ENCODE results near the gene ACTN4.
A peak's percentile ranks its signal among the peaks of the same experiment; 100 is the strongest.

Gene ACTN4

DNA sequence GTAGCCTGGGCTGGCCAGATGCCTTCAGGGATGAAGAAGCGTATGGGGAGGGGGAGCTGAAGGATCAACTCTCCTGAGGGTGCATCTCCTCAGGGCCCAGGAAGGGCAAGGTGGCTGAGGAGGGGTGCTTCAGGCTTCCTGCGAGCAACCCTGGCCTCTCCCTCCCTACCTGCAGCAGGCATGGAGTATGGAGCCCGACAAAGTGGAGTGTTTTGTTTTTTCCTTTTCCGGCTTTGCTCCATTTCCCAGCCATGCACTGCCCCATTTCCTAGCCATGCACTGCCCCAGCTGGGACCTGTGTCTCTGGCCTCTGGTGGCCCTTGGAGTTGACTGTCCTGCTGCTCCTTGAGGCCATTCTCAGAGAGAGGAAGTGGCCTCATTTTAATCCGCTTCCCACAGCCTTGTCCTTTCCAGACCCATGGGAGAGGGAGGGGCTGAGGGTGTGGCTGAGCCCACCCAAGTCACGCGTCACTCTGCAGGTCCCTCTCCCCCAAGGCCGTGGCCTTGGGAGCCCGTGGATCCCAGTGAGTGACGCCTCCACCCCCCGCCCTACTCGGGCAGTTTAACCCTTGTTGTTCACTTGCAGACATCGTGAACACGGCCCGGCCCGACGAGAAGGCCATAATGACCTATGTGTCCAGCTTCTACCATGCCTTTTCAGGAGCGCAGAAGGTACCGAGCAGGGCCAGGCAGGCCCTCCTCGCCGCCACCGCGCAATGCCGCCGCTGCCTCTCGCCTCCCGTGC is 62.4 kb downstream of the ACTN4 start:
- peak; percentile 7 for DNase-seq (ENCODE audit: low spot score)

DNA sequence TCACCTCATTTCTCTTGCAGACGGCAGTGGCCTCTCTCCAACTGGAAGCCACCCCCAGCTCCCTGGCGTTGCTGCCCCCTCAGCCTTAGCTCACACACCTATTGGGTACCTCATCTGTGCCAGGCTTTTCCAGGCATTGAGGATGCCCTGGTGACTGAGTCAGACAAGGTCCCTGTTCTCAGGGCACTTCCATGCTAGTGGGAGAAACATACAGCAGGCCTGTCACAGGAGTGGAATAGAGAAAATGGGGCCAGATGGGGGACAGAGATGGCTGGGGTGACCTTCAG is 62.9 kb downstream of the ACTN4 start:
- DNase-seq (ENCODE audit: low spot score) = peak; percentile 14

DNA sequence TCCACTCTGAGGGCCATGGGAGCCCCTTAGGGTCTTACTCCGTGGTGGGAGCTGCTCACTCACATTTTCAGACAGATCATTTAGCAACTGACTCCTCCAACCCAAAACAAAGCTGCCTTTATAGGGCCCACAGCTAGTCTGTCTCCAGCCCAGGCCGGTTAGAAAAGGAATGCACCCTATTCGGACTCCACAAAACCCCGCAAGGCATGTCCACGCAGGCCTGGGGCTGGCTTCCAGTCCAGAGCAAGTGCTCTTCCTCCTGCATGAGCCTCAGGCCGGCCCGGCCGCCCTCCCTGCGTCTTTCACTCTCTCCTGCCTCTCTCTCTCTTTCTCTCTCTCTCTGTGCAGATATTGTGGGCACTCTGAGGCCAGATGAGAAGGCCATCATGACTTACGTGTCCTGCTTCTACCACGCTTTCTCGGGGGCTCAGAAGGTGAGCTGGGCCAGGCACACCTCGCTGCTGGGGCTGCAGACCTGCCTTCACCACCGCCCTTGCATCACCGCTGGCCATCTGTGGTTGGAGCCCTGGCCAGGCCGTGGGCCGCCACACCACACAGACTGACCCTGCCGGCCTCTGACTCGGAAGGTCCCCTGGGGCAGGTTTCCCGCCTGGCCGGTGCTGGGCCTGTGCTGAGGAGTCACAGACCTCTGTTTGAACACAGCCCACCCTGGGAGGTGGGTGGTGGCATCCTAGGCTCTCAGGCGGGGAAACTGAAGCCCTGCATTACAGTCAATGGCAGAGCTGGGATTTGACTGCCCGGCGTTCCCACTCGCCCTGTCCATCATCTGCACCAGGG is 63.7 kb downstream of the ACTN4 start:
- no peak for DNase-seq (ENCODE audit: low spot score)

- DNase-seq (ENCODE audit: low spot score) = peak; percentile 96
These were observed 64.3 kb downstream of the ACTN4 start for GRCh38 chr19:38711726-38712153.

DNA sequence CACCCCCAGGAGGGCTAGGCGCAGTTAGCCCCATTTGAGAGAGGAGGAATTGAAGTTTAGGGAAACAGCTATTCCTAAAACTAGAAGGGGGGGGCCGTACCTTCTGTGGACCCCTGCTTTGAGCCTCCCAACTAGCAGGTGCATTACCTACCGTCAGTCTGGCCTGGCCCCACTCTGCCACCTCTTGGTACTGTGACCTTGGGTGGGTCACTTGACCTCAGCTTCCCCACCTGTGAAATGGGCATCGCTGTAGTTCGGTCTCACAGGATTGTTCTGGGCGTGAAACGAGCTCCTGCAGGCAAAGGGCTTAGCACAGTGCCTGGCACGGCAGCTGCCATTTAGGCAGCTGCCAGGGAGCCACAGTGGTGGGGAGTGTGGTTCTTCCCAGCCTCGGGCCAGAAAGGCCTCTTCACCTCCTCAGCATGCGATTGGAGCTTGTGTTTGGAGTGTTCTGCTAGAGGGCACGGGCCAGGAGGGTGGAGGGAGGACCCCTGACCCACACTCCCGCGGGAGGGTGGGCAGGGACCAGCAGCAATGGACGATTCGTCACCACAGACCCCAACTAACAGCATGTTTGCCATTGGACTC is 64.8 kb downstream of the ACTN4 start:
- DNase-seq (ENCODE audit: low spot score) = no peak

DNA sequence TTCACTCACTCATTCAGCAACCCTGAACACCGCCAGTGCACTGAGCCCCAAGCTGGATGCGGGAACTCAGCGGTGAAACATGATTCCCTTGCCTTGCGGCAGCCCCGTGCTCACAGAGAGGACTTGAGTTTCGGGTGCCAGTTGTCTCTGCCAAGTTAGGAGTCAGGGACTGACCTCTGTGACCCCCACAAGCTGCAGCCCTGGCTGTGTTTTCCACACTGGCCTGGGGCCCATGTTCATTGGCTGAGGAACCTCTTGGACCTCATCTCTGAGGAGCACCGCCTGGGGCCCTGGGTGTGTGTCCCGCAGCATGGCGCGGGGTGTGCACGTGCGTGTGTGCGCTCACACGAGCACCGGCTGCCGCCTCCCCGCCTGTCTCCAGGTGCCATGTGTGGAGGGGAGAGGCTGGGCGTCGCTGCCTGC is 65.8 kb downstream of the ACTN4 start:
- peak; percentile 55 for DNase-seq (ENCODE audit: low spot score)

- no peak for DNase-seq (ENCODE audit: low spot score)
These were observed 66.4 kb downstream of the ACTN4 start for GRCh38 chr19:38713865-38714264.

DNA sequence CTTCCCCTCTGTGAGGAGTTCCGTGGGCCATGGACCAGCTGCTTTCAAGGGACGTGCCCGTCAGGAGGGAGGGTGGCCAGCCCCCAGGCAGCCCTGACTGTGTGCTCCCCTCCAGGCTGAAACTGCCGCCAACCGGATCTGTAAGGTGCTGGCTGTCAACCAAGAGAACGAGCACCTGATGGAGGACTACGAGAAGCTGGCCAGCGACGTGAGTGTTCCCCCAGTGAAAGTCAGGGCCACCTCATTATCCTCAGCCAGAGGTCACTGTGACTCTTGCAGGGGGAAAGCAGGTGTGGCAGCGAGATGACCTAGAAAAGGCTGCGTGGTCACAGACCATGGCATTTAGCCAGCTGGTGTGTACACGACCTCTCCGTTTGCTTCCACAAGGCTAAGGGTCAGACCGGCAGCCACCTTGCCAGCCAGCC is 66.9 kb downstream of the ACTN4 start:
- DNase-seq (ENCODE audit: low spot score) = no peak

DNA sequence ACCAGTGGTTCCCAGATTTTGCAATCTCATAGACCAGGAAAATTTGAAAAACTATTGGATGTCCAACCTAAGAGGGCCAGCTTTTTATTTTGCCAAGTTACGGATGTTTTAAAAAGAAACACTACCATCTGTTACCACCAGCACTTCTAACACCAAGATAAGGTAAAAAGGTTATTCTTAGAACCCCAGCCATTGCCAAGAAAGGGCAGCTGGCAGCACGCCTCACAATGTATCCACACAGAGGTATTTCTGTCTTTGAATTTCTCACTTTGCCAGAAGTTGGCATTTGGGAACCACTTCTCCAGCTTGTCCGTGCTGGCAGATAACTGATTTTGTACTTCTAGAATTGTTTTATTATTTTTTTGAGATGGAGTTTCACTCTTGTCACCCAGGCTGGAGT is 68.1 kb downstream of the ACTN4 start:
- no peak for DNase-seq (ENCODE audit: low spot score)

DNA sequence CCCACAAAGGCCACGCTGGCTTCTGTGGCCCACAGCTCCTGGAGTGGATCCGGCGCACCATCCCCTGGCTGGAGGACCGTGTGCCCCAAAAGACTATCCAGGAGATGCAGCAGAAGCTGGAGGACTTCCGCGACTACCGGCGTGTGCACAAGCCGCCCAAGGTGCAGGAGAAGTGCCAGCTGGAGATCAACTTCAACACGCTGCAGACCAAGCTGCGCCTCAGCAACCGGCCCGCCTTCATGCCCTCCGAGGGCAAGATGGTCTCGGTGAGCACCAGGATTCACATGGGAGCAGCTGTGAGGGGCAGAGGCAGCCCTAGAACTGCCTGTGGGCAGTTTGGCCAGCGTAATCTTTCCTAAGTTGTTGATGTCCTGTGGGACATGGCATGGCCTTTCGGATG is 69.6 kb downstream of the ACTN4 start:
- DNase-seq (ENCODE audit: low spot score) = no peak

DNA sequence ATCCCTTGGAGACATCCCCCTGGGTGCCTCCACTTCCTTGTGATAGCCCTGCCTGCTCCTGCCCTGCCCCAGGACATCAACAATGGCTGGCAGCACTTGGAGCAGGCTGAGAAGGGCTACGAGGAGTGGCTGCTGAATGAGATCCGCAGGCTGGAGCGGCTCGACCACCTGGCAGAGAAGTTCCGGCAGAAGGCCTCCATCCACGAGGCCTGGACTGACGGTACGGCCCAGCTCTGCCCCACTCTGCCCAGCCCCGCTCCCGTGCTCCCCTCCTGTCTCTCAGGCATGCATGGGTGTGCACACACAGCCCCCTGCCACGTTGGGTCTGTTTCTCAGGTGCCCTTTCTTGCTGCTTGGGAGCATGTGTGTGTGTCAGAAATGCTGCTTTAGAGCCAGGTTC is 70.4 kb downstream of the ACTN4 start:
- no peak for DNase-seq (ENCODE audit: low spot score)

- DNase-seq (ENCODE audit: low spot score) = peak; percentile 52
These were observed 71.5 kb downstream of the ACTN4 start for GRCh38 chr19:38718747-38719543.

DNA sequence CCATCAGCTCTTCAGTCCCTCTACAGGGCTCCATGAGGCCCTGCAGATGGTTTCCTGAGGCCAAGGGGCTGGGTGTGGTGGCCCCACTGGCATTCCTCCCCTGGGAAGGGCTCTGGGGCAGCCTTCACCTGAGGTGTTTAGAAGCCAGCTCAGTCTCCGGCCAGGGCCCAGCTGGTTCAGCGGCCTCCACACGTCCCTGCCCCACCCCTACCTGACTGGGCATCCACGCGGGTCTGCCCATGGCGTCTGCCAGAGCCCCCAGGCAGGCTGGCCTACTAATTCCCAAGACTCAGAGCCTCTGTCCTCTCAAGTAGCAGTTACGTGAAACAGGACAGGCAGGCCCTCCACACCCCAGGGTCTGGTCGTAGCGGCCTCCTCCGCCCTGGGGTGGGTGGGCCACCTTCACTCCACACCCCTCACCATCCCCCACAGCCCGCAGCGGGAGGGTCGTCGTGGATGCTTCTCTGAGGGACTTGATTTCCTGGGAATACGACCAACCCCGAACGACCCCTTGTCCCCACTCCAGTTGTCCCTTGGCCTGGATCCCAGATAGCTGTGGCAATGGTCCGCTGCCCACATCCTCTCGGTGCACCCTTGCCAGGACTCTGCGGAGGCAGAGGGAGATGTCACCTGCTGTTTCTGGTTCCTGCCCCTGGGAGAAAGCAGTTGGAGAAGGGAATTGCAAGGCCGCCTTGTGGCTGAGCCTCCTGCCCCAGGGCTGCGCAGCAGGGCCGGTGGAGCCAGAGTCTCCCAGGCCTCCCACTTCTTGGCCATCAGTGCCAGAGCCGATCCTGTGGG is 72.5 kb downstream of the ACTN4 start:
- no peak for DNase-seq (ENCODE audit: low spot score)

DNA sequence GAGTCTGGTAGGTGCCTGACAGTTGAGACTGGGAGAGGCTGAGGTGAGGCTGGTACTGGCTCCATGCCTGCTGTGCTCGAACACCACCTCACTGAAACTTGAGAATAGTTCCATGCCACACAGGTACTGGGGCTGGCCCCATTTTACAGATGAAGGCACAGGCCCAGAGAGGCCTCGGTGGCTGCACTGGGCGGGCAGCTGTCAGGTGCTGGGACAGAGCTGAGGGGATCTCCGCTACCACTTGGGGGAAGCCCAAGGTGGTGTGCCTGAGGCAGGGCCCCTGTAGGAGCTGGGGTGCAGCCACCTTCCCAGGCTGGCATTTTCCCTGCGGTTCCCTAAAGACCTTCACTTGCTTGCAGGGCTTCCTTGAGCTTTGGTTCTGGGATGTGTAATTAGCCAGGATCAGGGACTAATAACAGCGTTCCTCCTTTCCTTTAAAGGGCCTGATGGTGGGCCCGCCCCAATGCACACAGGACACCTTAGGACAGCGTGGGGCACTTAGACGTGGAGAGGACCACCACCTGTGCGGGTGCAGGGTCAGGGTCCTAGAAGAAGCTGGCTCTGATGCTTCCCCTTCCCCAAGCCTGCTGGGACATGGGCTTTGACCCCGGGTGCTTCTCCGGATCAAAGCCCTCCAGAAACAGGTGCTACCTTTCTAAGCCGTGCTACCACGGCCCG is 73.2 kb downstream of the ACTN4 start:
- no peak for DNase-seq (ENCODE audit: low spot score)

DNA sequence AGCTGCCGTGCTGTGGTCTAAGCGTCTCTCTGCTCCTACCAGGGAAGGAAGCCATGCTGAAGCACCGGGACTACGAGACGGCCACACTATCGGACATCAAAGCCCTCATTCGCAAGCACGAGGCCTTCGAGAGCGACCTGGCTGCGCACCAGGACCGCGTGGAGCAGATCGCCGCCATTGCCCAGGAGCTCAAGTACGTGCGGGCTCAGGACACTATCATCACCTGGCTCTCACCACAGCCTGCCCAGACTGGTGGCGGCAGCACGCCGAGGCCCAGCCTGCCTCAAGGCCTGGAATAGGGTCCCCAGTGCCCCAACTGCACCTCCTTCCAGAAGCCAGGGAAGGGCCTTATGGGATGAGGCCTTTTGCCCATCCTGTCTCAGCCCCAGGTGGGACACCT is 74.0 kb downstream of the ACTN4 start:
- DNase-seq (ENCODE audit: low spot score) = no peak

- DNase-seq (ENCODE audit: low spot score) = no peak
These were observed 74.7 kb downstream of the ACTN4 start for GRCh38 chr19:38721979-38722773.

DNA sequence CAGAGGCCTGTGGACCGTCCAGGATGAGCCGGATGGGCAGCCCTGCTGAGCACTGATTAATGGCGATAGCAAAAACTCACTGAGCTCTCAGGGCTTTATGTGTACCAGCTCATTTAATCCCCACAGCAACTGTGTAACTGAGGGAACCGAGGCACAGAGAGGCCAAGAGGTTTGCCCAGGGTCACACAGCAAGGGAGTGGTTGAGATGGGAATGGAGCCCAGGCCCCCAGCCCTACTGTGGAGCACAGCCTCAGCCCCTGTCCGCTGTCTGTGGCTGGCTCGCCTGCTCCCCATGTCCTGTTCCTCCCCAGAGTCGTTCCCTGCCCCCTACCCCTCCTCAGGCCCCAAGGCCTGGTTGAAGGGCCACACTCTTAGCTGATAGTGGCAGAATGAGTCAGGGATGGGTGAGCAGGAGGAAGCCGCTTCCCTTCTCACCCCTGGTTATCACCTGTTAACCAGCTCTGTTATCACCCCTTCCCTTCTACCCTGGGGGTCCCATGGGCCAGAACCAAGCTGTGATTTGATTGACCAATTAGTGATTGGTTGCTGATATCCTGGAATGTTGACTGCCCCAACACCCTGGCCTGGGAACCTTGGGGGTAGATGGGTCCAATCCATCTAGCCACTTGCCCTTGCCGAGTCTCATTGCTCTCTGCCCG is 75.6 kb downstream of the ACTN4 start:
- DNase-seq (ENCODE audit: low spot score) = no peak

- DNase-seq (ENCODE audit: low spot score) = no peak
These were observed 76.1 kb downstream of the ACTN4 start for GRCh38 chr19:38723606-38723965.

DNA sequence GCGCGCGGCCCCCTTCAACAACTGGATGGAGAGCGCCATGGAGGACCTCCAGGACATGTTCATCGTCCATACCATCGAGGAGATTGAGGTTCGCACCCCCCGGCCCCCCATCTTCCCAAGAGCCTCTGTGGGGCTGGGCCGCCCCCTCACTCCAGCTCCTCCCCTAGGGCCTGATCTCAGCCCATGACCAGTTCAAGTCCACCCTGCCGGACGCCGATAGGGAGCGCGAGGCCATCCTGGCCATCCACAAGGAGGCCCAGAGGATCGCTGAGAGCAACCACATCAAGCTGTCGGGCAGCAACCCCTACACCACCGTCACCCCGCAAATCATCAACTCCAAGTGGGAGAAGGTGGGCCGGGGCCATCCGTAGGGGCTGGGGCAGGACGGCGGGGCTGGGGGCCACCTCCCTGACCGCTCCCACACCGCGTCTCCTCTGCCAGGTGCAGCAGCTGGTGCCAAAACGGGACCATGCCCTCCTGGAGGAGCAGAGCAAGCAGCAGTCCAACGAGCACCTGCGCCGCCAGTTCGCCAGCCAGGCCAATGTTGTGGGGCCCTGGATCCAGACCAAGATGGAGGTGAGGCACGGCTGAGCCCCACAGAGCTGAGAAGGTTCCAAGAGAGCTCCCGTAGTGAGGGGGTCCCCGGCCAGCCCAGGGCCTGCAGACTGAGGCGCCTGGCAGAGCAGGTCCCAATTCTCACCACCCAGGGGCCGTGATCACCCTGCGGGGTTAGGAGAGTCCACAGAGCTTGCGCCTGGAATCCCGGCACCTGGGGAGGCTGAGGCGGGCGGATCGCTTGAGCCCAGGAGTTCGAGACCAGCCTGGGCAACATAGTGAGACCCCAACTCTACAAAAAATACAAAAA is 76.8 kb downstream of the ACTN4 start:
- no peak for DNase-seq (ENCODE audit: low spot score)
